Naive thymus-derived CD8-positive, alpha-beta T cell (primary cell): ENCODE data around the gene CCDC85C. TPM values are rescaled to one million over a fixed set of nuclear protein-coding genes. Genes with fewer than 3 reads are reported as not detected.
A peak's percentile ranks its signal among the peaks of the same experiment; 100 is the strongest.

ENCODE experiments used
- ATAC-seq, 2 donors: fragments of 150-1000 bp; cut with Tn5 transposase in 1 of 2; sonication (Bioruptor Pico), chemical (Tn5 transposase) in 1 of 2; 1 replicate in 1 of 2; 2 replicates in 1 of 2; pipeline ENCODE4 v1.10.0; 2021; ENCODE audit warnings: mild to moderate bottlenecking in 2 of 2, moderate library complexity in 2 of 2
- POLR2A ChIA-PET: fragments of 350-600 bp; sonication (Branson Sonifier 250); formaldehyde crosslinking; loops from one replicate; lab custom pipeline; 2021; ENCODE audit warnings: antibody characterized with exemption; lab: Charles Lee
- DNase-seq, 10 donors: peaks; one replicate each; pipeline versions ENCODE4 v3.0.0 to v3.0.0-alpha.2; 2020 to 2022
- H3K27ac Mint-ChIP-seq, 10 donors: one replicate each; pipeline ENCODE4 v1.8.0; 2020 to 2022; ENCODE audit warnings: mild to moderate bottlenecking in 10 of 10, mixed read lengths in 10 of 10, moderate library complexity in 4 of 10, inconsistent platforms in 1 of 10
- H3K27me3 Mint-ChIP-seq, 5 donors: one replicate each; pipeline ENCODE4 v1.8.0; 2021 to 2022; ENCODE audit warnings: mixed read lengths in 5 of 5
- H3K36me3 Mint-ChIP-seq, 3 donors: one replicate each; pipeline ENCODE4 v1.8.0; 2020 to 2022; ENCODE audit warnings: mixed read lengths in 3 of 3, mild to moderate bottlenecking in 2 of 3, inconsistent platforms in 1 of 3
- H3K4me1 Mint-ChIP-seq, 4 donors: one replicate each; pipeline ENCODE4 v1.8.0; 2021 to 2022; ENCODE audit warnings: mixed read lengths in 4 of 4
- H3K4me3 Mint-ChIP-seq, 10 donors: one replicate each; pipeline ENCODE4 v1.8.0; 2020 to 2022; ENCODE audit warnings: mild to moderate bottlenecking in 10 of 10, mixed read lengths in 10 of 10, moderate library complexity in 6 of 10, inconsistent platforms in 1 of 10
- H3K9me3 Mint-ChIP-seq, 9 donors: one replicate each; pipeline ENCODE4 v1.8.0; 2020 to 2022; ENCODE audit warnings: mixed read lengths in 9 of 9, mild to moderate bottlenecking in 3 of 9, inconsistent platforms in 1 of 9, moderate library complexity in 1 of 9
- polyA plus RNA-seq, 3 donors: library from polyadenylated mRNA; unstranded; fragments of 300-500 nt; fragmentation: Illumina TruSeq; gene quantifications; one replicate each; pipeline ENCODE4 v1.2.3, GENCODE V29; 2021
- total RNA-seq, 8 experiments: library from RNA in 2 of 8; stranded (reverse) in 2 of 8; gene quantifications; one replicate each; pipeline ENCODE4 v1.2.3 and lab custom pipeline; 2021 to 2026

The CCDC85C gene
- total and polyA plus RNA-seq, 5 experiments from 2014 or later = 0.67 to 10.1 (median 1.4) TPM

DNA sequence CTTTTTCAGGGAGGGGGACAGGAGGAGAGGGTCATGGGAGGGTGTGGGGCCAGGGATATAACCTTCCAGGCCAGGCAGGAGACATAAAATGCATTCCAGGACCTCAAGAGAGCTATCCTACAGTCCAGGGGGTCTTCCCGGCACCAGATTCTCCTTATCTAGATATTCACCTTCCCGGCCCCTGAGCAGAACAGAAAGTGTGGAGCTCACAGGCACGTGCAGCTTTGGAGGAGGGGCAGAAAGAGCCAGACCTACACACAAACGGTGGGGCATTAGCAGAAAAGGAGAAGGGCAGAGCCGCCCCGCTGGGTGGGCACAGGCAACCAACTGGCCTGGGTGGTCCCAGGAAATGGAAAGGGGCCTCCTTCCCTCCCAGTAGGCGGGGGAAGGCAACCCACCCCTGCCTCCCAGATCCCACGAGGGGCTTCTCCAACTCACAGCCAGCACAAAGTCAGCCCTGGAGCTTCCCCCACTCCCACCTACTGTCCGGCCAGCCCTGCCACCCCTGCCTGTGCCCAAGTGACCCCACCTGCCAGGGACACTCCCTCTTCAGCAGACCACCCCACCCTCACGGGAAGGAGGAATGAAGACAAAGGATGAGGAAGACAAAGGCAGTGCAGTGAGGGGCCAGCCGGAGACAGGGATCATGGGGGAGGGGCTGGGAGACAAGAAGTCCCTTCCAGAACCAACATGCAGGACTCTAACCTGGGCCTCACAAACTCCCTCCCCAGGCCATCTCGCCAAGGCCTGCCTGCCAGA is 33.3 kb downstream of the CCDC85C start:
- no peaks in the 10 kb centered on the region for H3K27me3 Mint-ChIP-seq
- no peak overlapping the region for H3K4me3 Mint-ChIP-seq
- ATAC-seq = no peak
- peaks cover 0 to 11% (median 6%) of the 10 kb centered on the region in 4 donors for H3K4me1 Mint-ChIP-seq
- H3K27ac Mint-ChIP-seq = no peak overlapping the region
- H3K36me3 Mint-ChIP-seq = no peaks in the 10 kb centered on the region
- H3K9me3 Mint-ChIP-seq = no peaks in the 10 kb centered on the region
- no peak for DNase-seq
- POLR2A ChIA-PET = no interaction called here

GRCh38 chr14:99569725-99570543 is 34.1 kb downstream of the CCDC85C start:
- no peak for DNase-seq

DNA sequence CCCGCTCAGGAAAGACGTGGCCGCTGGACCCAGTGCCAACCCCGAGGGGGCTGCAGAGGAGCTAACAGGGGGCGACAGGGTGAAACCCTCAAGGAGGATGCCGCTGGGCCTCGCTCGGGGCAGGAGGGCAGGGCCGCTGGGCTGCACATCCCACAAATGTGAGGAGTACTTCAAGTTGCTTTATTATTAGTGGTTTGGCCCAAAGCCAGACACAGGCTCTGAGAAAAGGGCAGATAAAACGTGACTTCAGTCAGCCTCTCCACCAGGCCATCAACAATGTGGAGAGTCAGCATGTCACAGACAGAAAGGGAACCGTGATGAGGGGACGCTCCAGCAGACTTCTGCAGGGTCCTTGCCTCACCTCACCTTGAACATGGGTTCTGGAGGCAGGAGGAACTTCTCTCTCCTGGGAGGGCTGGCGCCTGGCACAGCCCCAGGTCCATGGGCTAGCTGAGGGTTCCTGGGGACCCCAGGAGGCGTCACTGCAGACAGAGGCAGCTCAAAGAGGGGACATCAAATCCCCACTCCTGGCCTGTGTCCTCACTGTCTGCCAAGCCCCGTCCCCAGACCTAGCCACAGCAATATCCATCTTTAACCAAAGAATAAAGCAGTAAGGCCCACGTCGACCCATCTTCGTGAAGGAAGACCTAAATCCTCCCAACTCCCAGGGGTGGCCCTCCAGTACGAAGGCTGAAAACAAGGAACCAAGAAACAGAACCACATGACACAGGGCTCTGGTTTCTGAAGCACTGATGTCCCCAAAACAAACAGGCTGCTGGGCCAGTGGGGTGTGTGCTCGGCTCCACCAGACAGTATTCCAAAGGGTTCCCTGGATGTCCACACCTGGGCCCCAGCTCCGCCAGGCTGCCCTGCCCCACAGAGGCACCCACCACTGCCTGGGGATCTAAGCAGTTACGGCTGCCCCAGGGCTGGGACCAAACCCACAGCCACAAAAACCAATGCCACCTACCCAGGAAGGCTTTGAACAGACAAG is 35.1 kb downstream of the CCDC85C start:
- Mint-ChIP-seq H3K4me3 (no peak overlapping the region), H3K9me3 (no peaks in the 10 kb centered on the region), H3K27me3 (no peaks in the 10 kb centered on the region), H3K4me1 (peaks cover 0 to 14% (median 7%) of the 10 kb centered on the region in 4 donors), H3K36me3 (no peaks in the 10 kb centered on the region), H3K27ac (peak overlapping the region in 1 of 10 donors; percentile 28)
- ATAC-seq = no peak
- DNase-seq = no peak
- POLR2A ChIA-PET = no interaction called here

More at GRCh38 chr14:99569725-99570543, 34.1 kb downstream of the CCDC85C start:
- H3K4me1 Mint-ChIP-seq = peaks cover 0 to 11% (median 6%) of the 10 kb centered on the region in 4 donors
- peak overlapping the region in 1 of 10 donors; percentile 52 for H3K27ac Mint-ChIP-seq
- no peak for ATAC-seq
- no peaks in the 10 kb centered on the region for H3K27me3 Mint-ChIP-seq
- no peaks in the 10 kb centered on the region for H3K36me3 Mint-ChIP-seq
- no peak overlapping the region for H3K4me3 Mint-ChIP-seq
- POLR2A ChIA-PET = no interaction called here
- H3K9me3 Mint-ChIP-seq = no peaks in the 10 kb centered on the region

DNA sequence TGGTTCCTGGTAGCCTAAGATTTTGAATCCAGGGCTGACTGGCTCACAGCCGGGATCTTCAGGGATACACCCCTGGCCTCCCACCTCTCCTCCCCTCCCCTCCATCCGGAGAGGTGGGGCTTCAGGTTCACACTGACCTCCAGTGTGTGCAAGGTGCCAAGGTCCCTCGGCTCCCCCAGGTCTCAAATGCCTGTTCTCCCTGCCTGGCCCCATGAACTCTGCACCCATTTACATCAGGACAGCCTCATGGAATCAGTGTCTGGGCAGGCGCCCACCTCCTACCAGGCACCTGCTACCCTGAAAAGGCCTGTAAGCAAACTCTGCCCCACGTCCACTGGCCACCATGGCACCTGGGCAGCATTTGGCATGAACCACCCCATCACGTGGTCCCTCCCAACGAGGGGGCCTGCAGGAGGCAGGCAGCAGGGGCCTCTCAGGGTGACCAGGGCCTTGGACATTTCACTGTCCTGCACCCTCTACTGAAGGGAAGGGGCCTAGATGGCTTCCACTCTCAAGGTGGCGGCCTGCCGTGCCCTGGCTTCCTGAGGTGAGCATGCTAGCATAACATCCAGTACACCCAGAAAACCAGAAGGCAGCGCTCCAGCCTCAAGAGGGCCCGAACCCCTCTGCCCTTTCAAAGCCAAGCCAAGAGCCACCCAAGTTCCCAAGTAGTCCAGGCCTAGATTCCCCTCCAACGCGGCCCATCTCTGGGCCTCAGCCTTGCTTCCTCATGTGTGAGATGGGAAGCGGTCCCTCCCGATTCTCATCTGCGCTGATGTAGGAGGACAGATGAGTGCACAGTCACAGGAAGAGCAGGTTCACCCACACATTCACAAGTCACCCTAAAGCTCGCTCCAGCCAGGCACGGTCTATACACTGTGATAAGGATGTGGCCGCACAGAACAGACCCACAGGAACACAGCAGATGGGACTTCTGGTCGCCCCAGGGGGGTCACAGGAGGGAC is 37.3 kb downstream of the CCDC85C start:
- no peaks in the 10 kb centered on the region for H3K9me3 Mint-ChIP-seq
- peaks cover 0 to 19% (median 10%) of the 10 kb centered on the region in 4 donors for H3K4me1 Mint-ChIP-seq
- H3K27ac Mint-ChIP-seq = peak overlapping the region in 1 of 10 donors; percentile 7
- H3K36me3 Mint-ChIP-seq = no peaks in the 10 kb centered on the region
- H3K27me3 Mint-ChIP-seq = peaks cover 0 to 2% (median 0%) of the 10 kb centered on the region in 5 donors
- POLR2A ChIA-PET = no interaction called here
- no peak overlapping the region for H3K4me3 Mint-ChIP-seq
- DNase-seq (no peak), ATAC-seq (no peak)

DNA sequence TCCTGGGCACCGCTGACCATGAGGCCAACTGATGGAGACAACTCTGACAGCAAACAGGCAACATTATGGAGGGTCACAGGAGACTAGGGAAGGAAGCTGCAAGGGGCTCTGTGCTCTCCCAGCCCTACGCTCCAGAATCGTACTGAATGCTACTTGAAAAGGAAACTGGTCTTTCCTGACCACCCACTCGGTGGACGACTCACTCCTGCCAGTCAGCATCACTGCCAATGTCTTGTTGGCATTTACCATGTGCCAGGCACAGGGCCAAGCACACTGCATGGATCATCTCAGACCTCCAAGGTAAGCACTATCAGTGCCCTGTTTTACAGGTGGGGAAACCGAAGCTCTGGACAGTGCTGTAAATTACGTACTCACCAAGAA is 38.0 kb downstream of the CCDC85C start:
- no peak overlapping the region for H3K27ac Mint-ChIP-seq
- POLR2A ChIA-PET = no interaction called here
- no peak overlapping the region for H3K4me3 Mint-ChIP-seq
- H3K36me3 Mint-ChIP-seq = no peaks in the 10 kb centered on the region
- peaks cover 0 to 19% (median 10%) of the 10 kb centered on the region in 4 donors for H3K4me1 Mint-ChIP-seq
- no peaks in the 10 kb centered on the region for H3K9me3 Mint-ChIP-seq
- DNase-seq = no peak
- no peak for ATAC-seq
- peaks cover 0 to 2% (median 0%) of the 10 kb centered on the region in 5 donors for H3K27me3 Mint-ChIP-seq

DNA sequence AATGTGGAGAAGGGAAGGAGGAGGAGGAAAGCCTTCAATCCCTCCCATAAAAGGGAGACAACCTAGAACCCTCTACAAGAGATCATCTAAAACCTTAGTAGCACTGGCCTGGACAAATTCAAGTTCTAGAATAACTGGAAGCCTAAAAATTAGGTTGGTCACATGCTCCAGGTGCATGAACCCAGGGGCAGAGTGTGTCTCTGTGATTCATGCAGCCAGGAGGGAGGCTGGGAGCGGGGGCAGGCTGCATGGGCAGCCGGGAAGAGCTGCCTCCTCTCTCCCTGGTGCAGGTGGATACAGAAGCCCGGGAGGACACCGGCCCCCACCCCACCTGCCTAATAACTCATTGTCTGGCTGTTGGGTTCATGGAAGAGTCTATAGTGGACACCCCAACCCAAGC is 38.6 kb downstream of the CCDC85C start:
- Mint-ChIP-seq H3K27me3 (peaks cover 0 to 2% (median 0%) of the 10 kb centered on the region in 5 donors), H3K4me3 (no peak overlapping the region), H3K9me3 (no peaks in the 10 kb centered on the region), H3K36me3 (no peaks in the 10 kb centered on the region), H3K27ac (no peak overlapping the region), H3K4me1 (peaks cover 0 to 19% (median 10%) of the 10 kb centered on the region in 4 donors)
- no peak for DNase-seq
- ATAC-seq = no peak
- POLR2A ChIA-PET = no interaction called here

- H3K27me3 Mint-ChIP-seq = peaks cover 0 to 2% (median 0%) of the 10 kb centered on the region in 5 donors
- peaks cover 0 to 18% (median 10%) of the 10 kb centered on the region in 4 donors for H3K4me1 Mint-ChIP-seq
Measured at GRCh38 chr14:99564926-99565259, 39.1 kb downstream of the CCDC85C start.

DNA sequence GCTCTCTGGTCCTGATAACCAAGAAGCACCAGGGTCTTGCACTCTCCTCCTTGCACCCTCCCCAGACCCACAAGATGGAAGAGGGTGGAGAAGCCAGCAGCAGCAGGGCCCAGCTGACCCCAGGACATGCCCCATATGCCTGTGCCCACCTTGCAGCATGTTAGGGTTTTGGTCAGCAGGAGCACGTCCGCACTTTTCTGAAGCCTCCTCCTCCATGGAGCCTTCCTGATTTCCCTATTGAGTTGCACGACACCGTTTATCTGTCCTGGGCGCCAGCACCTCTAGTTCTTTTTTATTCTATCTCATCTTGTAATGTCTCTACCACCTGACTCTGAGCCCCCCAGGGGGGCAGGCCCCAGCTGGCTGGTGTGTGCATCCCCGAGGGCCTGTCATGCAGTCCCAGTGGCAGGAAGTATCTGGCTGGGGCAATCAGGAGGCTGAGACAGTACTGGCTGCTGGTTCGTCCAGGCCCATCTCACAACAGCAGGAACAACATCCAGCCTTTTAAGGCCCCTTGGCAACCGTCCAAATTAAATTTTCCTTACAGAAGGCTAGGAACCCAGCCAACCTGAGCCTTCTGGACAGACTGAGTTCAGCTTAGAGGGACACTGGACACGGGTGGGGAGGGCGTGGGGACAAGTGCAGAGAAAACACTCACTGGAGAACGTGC is 39.6 kb downstream of the CCDC85C start:
- DNase-seq (no peak), ATAC-seq (no peak)
- Mint-ChIP-seq H3K27ac (no peak overlapping the region), H3K9me3 (no peaks in the 10 kb centered on the region), H3K4me3 (no peak overlapping the region), H3K36me3 (no peaks in the 10 kb centered on the region), H3K27me3 (peaks cover 0 to 2% (median 0%) of the 10 kb centered on the region in 5 donors), H3K4me1 (peaks cover 0 to 17% (median 8%) of the 10 kb centered on the region in 4 donors)
- POLR2A ChIA-PET = no interaction called here

More at GRCh38 chr14:99564926-99565259, 39.1 kb downstream of the CCDC85C start:
- H3K9me3 Mint-ChIP-seq = no peaks in the 10 kb centered on the region
- ATAC-seq (no peak), DNase-seq (no peak)
- no peak overlapping the region for H3K27ac Mint-ChIP-seq
- POLR2A ChIA-PET = no interaction called here
- no peaks in the 10 kb centered on the region for H3K36me3 Mint-ChIP-seq
- no peak overlapping the region for H3K4me3 Mint-ChIP-seq

DNA sequence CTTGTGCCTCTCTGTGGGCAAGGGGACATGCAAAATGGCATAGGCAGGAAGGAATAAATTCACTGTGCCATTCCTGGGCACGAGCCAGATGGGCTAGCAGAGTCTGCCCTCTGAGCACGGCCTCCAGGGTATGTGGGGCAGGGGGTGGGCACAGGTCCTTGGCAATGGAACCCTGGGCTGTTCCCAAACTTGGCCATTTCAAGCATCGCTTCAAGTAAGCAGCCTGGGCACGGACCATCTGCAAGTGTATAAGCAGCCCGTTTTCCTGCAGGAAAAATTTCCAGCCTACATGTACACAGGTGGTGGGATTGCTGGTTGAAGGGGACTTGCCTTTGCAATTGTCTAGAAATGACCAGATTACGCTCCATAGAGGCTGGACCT is 40.3 kb downstream of the CCDC85C start:
- POLR2A ChIA-PET = no interaction called here
- no peaks in the 10 kb centered on the region for H3K36me3 Mint-ChIP-seq
- no peak for ATAC-seq
- H3K27ac Mint-ChIP-seq = no peak overlapping the region
- H3K4me3 Mint-ChIP-seq = no peak overlapping the region
- DNase-seq = no peak
- peaks cover 0 to 15% (median 7%) of the 10 kb centered on the region in 4 donors for H3K4me1 Mint-ChIP-seq
- peaks cover 0 to 2% (median 0%) of the 10 kb centered on the region in 5 donors for H3K27me3 Mint-ChIP-seq
- no peaks in the 10 kb centered on the region for H3K9me3 Mint-ChIP-seq

DNA sequence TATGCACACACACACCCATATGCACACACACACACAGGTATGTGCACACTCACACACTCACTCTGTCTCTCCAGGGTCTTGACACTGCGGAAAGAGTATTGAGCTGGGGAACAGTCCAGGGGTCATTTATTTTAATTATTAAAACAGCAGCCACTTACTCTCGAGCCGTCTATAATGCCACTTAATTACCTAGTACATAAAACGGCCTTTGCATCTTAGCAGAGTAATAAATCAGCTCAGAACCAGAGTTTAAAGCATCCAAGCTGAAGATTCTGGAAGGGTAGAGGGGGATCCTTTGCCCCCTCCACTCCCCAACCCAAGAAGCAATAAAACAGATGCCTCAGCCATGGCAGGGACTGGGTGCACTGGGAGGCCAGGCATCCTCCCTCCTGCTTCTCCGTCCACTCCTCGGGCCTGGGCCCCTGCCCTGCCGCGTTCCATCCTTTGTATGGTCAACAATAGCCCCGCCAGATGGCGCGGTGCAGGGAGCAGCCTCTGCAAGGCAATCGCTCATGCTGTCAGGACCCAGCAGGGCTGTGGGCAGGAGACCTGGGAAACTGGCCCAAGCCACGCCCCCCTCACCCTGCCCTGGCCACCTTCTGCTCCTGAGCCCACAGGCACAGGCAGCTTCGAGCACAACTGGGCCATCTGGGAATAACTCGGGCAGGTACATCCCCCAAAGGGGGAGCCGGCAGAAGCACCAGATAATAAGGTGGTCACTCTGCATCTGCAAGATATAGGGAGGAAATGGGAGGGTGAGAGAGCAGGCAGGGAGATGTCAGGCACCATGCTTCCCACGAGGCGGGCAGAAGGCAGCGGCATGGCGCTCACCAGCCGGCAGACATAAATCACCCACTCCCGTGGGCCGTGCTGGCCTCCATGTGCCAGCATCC is 40.9 kb downstream of the CCDC85C start:
- peaks cover 0 to 15% (median 6%) of the 10 kb centered on the region in 4 donors for H3K4me1 Mint-ChIP-seq
- no peaks in the 10 kb centered on the region for H3K9me3 Mint-ChIP-seq
- no peak overlapping the region for H3K27ac Mint-ChIP-seq
- no peak overlapping the region for H3K4me3 Mint-ChIP-seq
- ATAC-seq = no peak
- no peaks in the 10 kb centered on the region for H3K36me3 Mint-ChIP-seq
- H3K27me3 Mint-ChIP-seq = peaks cover 0 to 2% (median 0%) of the 10 kb centered on the region in 5 donors
- POLR2A ChIA-PET = no interaction called here
- no peak for DNase-seq
